Raji (cell line): Measurements from ENCODE around the gene PSMA1.
A peak's percentile ranks its signal among the peaks of the same experiment; 100 is the strongest.

ENCODE experiments used
- POLR2A ChIP-seq: IDR thresholded peaks from 2 replicates; pipeline ENCODE4 v1.6.1; 2011; ENCODE audit warnings: low read depth, low read length, control low read depth; ENCODE audit not compliant: insufficient read depth

PSMA1 gene

GRCh38 chr11:14519917-14520746 is at the start of gene PSMA1:
Gene PSMA1, minus strand, starts transcription at chr11:14520386. Its CDS starts 87 bp downstream, at chr11:14520299.
- TF ChIP-seq POLR2A, result peak; percentile 85

GRCh38 chr11:14567064-14567651 is 47.0 kb upstream of the PSMA1 start:
- TF ChIP-seq POLR2A, result no peak

- no peak for TF ChIP-seq POLR2A
These were observed 46.3 kb upstream of the PSMA1 start for GRCh38 chr11:14566331-14567063.

GRCh38 chr11:14565845-14566244 is 45.7 kb upstream of the PSMA1 start:
- no peak for TF ChIP-seq POLR2A

GRCh38 chr11:14555818-14556217 is 35.6 kb upstream of the PSMA1 start:
- no peak for TF ChIP-seq POLR2A

- no peak for TF ChIP-seq POLR2A
These were observed 34.8 kb upstream of the PSMA1 start for GRCh38 chr11:14554959-14555358.

GRCh38 chr11:14552089-14552488 is 31.9 kb upstream of the PSMA1 start:
- TF ChIP-seq POLR2A, result no peak

GRCh38 chr11:14551380-14551779 is 31.2 kb upstream of the PSMA1 start:
- TF ChIP-seq POLR2A, result no peak

- no peak for TF ChIP-seq POLR2A
These were observed 29.7 kb upstream of the PSMA1 start for GRCh38 chr11:14549891-14550290.

- no peak for TF ChIP-seq POLR2A
These were observed 27.3 kb upstream of the PSMA1 start for GRCh38 chr11:14547440-14547839.

GRCh38 chr11:14546672-14547071 is 26.5 kb upstream of the PSMA1 start:
- TF ChIP-seq POLR2A, result no peak

GRCh38 chr11:14544611-14545010 is 24.4 kb upstream of the PSMA1 start:
- TF ChIP-seq POLR2A, result no peak

GRCh38 chr11:14543260-14543659 is 23.1 kb upstream of the PSMA1 start:
- TF ChIP-seq POLR2A, result no peak

- TF ChIP-seq POLR2A, result no peak
These were observed 22.1 kb upstream of the PSMA1 start for GRCh38 chr11:14542324-14542723.

GRCh38 chr11:14541192-14541947 is 21.2 kb upstream of the PSMA1 start:
- no peak for TF ChIP-seq POLR2A
